Ovary (tissue), 3 donors: ENCODE data around the gene TRPM3.

Experiments
- EP300 ChIP-seq: sonication (generic); formaldehyde crosslinking; IDR thresholded peaks from one replicate; pipeline ENCODE4 v1.6.1; 2017; ENCODE audit warnings: antibody characterized with exemption
- TF ChIP-seq, protein P1 (sequence below), 3 donors: fragments of 450-650 bp in 2 of 3; fragments of 200-600 bp in 1 of 3; IDR thresholded peaks; one replicate each; pipeline versions ENCODE4 v1.5.1 to v1.8.0; 2016 to 2022; ENCODE audit warnings: antibody characterized with exemption in 3 of 3, mild to moderate bottlenecking in 1 of 3
- donor health status: DM: no; HTN: no; CAD: no.

DNA sequence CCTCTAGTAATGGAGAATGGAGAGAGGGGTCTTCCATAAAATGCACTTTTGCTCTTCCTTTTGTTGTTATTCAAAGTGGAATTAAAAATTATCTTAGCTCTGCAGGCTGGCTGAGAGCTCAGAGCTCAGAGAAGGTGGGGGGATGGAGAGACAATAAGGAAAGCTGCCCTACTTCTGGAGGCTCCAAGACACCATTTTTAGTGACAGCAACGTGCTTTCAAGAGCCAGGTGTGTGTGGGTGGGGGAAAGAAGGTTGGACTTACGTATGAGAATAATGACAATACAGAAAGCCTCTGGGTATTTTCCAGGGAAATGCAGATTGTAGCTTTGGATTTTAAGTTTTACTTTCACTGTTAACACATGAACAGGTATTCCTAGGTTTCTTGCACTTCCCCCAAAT, 173.9 kb downstream of the TRPM3 start:
- TF ChIP-seq, protein P1, sequence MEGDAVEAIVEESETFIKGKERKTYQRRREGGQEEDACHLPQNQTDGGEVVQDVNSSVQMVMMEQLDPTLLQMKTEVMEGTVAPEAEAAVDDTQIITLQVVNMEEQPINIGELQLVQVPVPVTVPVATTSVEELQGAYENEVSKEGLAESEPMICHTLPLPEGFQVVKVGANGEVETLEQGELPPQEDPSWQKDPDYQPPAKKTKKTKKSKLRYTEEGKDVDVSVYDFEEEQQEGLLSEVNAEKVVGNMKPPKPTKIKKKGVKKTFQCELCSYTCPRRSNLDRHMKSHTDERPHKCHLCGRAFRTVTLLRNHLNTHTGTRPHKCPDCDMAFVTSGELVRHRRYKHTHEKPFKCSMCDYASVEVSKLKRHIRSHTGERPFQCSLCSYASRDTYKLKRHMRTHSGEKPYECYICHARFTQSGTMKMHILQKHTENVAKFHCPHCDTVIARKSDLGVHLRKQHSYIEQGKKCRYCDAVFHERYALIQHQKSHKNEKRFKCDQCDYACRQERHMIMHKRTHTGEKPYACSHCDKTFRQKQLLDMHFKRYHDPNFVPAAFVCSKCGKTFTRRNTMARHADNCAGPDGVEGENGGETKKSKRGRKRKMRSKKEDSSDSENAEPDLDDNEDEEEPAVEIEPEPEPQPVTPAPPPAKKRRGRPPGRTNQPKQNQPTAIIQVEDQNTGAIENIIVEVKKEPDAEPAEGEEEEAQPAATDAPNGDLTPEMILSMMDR (IDR thresholded peaks at IDR 0.05), result no peak
- no peak for TF ChIP-seq EP300
